Posterior vena cava (tissue), 2 donors: ENCODE data around the gene APOBEC4. TPM values are rescaled to one million over a fixed set of nuclear protein-coding genes. Genes with fewer than 3 reads are reported as not detected.

ENCODE experiments used
- DNase-seq: peaks from one replicate; pipeline ENCODE4 v3.0.0-alpha.2; 2020; ENCODE audit warnings: low spot score
- intact Hi-C, 2 donors: fragments of 100-400 bp; cut with DNase I; formaldehyde crosslinking; loops; one replicate each; pipeline versions ENCODE4 v1.14.1 to v1.14.2; 2022 to 2023
- total RNA-seq, 2 donors: library from RNA; stranded (reverse); fragmentation: NEBNext Ultra II Directional; extraction: Animal tissue kit (Norgen Biotek cat#: 25700); gene quantifications; one replicate each; pipeline ENCODE4 v1.2.1, GENCODE V29; 2021
- donor health status: DM: yes; HTN: yes; CAD: no.
- donor health status: DM: yes; HTN: yes; CAD: no.

The APOBEC4 gene
- total RNA-seq, 2 donors from 2014 or later, result not detected

DNA sequence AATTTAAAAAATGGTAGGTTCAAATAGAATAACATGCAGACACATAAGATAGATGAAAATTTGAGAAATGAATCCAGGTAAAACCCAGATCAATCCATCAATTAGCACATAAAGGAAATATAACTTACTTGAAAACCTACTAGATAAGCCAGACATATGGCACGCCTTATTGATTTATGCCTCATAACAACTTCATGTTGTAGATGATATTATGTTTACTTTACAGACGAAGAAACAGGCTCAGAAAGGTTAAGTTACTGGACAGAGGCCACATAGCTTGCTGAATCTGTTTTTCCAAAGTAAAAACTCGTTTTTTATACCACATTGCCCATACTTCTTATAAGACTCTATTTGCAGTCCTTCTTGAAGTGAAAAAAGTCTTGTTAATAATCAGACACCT, 40.7 kb downstream of the APOBEC4 start:
- DNase-seq, result no peak
- intact Hi-C loops, result no loop called here

DNA sequence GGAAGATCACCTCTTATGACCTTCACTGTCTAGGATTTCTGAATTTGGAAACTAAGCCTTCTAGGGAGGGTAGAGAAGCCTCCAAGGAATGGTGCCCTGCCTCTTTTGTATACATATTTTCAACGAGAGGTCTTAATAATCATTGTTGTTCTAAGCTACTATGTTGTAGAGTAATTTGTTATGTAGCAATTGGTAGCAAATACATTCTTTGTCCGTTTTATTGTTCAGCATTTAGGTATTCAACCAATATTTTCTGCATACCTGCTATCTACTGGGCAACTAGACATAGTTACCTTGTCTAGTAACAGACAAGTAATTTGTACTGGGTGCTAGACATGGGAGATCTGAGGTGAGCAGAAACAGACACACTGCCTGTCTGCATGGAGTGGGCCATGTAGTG, 42.1 kb downstream of the APOBEC4 start:
- no peak for DNase-seq
- intact Hi-C loops, result no loop called here

GRCh38 chr1:183609759-183610452, 43.2 kb downstream of the APOBEC4 start:
- intact Hi-C loops, result no loop called here
- no peak for DNase-seq

DNA sequence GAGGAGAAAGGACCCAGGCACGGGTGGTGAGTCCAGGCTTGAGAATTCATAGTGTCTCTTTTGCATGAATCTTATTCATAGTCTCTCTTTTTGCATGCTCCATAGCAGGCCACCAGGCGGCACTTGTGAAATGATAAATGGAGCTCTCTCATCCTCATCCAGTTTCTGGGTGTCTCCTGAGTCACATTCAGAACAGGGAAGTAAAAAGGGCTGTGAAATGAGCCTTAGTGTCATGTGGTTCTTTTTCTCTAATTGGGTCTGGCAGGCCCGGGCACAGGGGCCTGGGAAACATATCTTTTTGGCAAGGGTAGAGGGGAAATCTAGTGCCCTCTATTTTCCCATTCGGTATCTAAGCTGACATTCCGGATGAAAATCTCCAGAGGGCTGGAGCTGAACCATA, 43.8 kb downstream of the APOBEC4 start:
- DNase-seq, result peak; percentile 86
- intact Hi-C loops, result no loop called here

- no peak for DNase-seq
- intact Hi-C loops, result no loop called here
Observed at GRCh38 chr1:183607322-183607980, 45.7 kb downstream of the APOBEC4 start.

DNA sequence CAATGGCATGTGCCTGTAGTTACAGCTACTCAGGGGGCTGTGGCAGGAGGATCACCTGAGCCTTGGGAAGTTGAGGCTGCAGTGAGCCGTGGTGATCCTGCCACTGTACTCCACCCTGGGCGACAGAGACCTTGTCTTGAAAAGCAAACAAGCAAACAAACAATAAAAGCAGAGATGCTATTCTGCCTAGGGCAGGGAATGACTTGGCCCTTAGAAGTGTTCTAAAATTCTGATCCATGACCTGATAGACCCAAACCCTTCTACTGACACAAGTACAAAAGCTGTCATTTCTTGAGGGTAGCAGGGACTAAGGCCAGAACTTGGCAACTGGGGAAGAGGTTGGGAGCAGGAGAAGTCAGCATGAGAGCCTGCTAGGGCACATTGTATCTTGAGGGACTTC, 47.2 kb downstream of the APOBEC4 start:
- intact Hi-C loops, result no loop called here
- no peak for DNase-seq

DNA sequence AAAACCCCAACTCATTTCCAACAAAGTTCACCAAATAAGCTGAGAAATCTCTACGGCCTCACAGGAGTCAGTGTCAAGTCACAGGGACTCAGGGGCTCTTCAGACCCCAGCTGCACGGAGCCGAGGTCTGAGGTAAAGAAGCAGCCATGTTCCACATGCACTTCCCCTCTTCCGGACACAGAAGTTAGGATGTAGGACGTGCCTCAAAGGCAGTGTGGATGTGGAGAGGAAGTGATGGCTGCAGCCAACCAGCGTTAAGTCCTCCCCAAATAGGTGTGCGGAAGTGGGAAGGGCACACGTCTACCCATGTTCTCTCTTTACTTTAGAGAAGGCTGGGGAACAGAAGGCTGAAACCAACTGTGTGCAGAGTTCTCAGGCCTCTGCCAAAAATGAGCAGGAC, 48.3 kb downstream of the APOBEC4 start:
- intact Hi-C loops, result no loop called here
- DNase-seq, result no peak

- DNase-seq, result peak; percentile 81
Observed at GRCh38 chr1:183604038-183604808, 48.9 kb downstream of the APOBEC4 start.

DNA sequence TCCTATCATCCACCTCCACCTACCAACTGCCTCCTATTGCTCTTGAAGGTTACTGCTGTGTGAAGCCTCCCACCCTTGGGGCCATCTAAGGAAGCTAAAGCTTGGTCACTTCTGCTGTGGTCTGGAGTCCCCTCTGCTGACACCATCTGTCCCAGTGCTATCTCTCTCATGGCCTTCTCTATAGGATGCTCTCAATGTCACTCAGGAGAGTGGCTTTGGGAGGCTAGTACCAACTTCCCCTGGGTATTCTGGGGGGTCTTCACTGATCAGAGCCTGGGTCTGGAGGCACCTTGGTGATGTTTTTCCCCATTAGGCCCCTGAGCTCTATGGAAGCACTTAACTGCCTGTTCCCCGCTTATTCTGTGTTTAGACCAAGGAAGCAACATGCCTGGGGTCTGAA, 50.6 kb downstream of the APOBEC4 start:
- intact Hi-C loops, result no loop called here
- DNase-seq, result no peak

More at GRCh38 chr1:183604038-183604808, 48.9 kb downstream of the APOBEC4 start:
- intact Hi-C loops, result no loop called here

DNA sequence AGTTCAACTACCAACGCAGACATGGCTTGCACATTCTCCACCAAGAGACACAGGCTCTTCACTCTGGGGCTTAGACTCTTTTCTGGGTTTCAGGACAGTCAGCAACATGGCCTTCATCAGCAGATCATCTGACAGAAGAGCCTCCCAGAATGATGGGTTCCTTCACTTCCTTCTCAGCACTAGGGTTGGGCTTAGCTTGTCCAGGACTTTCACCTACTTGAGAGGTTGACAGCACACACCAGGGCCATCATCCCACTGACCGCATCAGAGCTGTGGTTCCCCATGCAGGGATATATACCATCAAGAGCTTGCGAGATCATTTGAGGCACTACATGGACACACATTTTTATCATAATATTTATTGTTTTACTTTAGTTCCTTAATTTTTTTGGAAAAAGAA, 52.5 kb downstream of the APOBEC4 start:
- no peak for DNase-seq
- intact Hi-C loops, result no loop called here

GRCh38 chr1:183600136-183600535, 53.0 kb downstream of the APOBEC4 start:
- DNase-seq, result no peak
- intact Hi-C loops, result no loop called here

- DNase-seq, result no peak
- intact Hi-C loops, result no loop called here
Observed at GRCh38 chr1:183598386-183598785, 54.7 kb downstream of the APOBEC4 start.

DNA sequence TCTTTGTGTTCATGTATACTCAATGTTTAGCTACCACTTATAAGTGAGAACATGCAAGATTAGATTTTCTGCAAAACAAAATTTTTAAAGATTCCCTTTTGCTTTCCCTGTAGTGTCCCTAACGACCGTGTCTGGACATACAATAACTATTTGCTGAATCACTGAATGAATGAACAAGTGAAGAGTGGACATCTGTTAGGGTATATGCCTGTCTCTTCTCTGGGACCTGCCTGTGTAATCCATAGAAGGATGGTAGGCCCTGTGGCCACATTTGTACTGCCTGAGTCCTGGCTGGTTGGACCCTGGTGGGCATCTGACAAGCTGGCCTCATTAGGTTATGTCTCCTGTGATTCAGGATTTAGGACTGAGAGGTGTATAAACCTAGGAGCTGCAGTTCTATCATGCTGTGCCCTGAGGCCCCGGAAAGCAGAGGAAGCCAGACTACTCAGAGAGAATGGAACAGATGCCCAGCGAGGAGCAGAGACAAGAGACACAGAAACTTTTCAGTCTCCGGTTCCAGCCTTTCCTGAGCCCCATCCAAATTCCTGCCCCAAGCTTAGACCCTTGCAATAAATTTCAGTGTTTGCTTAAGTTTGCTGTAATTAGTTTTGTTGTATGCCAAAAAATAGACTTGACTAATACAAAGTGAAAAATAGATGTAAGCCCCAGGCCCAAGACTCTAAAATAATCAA, 55.3 kb downstream of the APOBEC4 start:
- no peak for DNase-seq
- intact Hi-C loops, result no loop called here

DNA sequence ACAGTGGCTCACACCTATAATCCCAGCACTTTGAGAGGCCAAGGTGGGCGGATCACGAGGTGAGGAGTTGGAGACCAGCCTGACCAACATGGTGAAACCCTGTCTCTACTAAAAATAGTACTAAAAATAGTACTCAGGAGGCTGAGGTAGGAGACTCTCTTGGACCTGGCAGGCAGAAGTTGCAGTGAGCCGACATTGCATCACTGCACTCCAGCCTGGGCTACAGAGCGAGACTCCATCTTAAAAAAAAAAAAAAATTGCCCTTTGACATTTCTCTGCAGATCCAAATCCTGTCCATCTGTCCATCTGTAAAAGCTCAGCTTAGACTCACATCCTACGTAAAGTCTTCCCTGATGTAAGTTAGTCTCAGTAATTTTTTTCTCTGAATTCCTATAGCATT, 56.6 kb downstream of the APOBEC4 start:
- no peak for DNase-seq
- intact Hi-C loops, result no loop called here

Other genes starting within 250 kb of the APOBEC4 start
- gene NMNAT2, start 234.9 kb downstream of the APOBEC4 start, total RNA-seq, result 1 to 10 TPM in 1 of 2 donors, under 1 TPM in 1; 0.60 to 1.1 TPM
- gene SMG7, start 180.8 kb downstream of the APOBEC4 start, total RNA-seq, result 10 to 100 TPM; 27.9 to 34.3 TPM
- gene NCF2, start 62.9 kb downstream of the APOBEC4 start, total RNA-seq, result 10 to 100 TPM; 12.8 to 26.2 TPM
- 100 to 1,000 TPM; 118 TPM for gene ARPC5, start 17.5 kb downstream of the APOBEC4 start, total RNA-seq
- 10 to 100 TPM; 26.3 to 34.0 TPM for gene RGL1, start 151.8 kb upstream of the APOBEC4 start, total RNA-seq